ENCODE data around the gene SLC22A3. TPM values are rescaled to one million over a fixed set of nuclear protein-coding genes. Genes with fewer than 3 reads are reported as not detected.
A peak's percentile ranks its signal among the peaks of the same experiment; 100 is the strongest.

The SLC22A3 gene
- total RNA-seq, 1 experiment from 2014 or later: 0.07 TPM

DNA sequence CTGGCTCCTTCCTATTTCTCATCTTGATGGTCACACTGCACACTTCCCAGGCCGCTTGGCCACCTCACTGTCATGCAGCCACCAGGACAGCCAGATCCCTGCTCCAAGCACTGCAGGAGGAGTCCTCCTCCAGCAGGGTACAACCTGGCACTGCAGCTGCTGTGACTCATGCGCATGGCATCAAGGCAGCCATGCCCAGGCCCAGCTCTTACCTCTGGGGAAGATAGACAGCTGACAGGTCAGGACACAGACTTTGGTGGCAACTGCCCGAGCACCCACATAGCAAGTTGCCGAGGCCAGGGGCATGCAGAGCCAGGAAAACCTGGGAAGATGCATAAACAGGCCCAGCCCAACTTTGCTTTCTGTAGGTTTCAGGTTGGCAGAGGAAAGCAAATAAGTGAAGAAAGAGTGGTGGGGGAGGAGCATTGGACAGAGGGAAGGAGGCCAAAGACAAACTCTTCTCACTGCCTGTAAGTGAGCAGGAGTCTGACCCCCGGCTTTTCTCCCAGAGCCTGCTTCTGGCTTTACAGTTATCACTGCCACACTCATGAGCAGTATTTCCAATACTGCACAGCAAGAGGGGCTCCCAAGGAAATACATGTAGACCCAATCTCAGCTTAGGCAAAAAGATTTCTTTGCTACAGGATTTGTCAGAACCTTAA, 38.8 kb downstream of the SLC22A3 start:
- H3K9me3 ChIP-seq (ENCODE audit: control insufficient read depth in 1 of 2, insufficient read depth in 1 of 2, low read depth in 1 of 2, low read length in 2 of 2): no peaks in the 10 kb centered on the region
- ChIA-PET POLR2A (no interaction called here), RAD21 (ENCODE audit: low non-redundant PET in 1 of 2, low total read pairs in 2 of 2, uncharacterized antibody in 2 of 2, unreplicated experiment in 2 of 2) (no interaction called here), CTCF (no interaction called here)
- no TSS peak for BruUV-seq (replicated peaks)
- peak overlapping the region; percentile 63 for H3K4me2 ChIP-seq (ENCODE audit: low read length)
- ATAC-seq: peak; percentile 89
- TF ChIP-seq, protein P1, sequence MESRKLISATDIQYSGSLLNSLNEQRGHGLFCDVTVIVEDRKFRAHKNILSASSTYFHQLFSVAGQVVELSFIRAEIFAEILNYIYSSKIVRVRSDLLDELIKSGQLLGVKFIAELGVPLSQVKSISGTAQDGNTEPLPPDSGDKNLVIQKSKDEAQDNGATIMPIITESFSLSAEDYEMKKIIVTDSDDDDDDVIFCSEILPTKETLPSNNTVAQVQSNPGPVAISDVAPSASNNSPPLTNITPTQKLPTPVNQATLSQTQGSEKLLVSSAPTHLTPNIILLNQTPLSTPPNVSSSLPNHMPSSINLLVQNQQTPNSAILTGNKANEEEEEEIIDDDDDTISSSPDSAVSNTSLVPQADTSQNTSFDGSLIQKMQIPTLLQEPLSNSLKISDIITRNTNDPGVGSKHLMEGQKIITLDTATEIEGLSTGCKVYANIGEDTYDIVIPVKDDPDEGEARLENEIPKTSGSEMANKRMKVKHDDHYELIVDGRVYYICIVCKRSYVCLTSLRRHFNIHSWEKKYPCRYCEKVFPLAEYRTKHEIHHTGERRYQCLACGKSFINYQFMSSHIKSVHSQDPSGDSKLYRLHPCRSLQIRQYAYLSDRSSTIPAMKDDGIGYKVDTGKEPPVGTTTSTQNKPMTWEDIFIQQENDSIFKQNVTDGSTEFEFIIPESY (IDR thresholded peaks at IDR 0.05; ENCODE audit: extremely low read depth, insufficient replicate concordance, low read length): no peak
- TF ChIP-seq SIN3A (IDR thresholded peaks at IDR 0.05; ENCODE audit: low read depth): no peak
- peak; percentile 45; the same call in 1 of the 2 replicates for TF ChIP-seq CBX3 (IDR thresholded peaks at IDR 0.05; ENCODE audit: low read depth)
- TF ChIP-seq ZNF274 (IDR thresholded peaks at IDR 0.05; ENCODE audit: low read depth, low read length): no peak
- TF ChIP-seq, protein P2, sequence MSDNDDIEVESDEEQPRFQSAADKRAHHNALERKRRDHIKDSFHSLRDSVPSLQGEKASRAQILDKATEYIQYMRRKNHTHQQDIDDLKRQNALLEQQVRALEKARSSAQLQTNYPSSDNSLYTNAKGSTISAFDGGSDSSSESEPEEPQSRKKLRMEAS (IDR thresholded peaks at IDR 0.05): 0 out of 2 replicates have a peak, but pooled peaks have one; percentile 43
- no peak for TF ChIP-seq POLR2A (IDR thresholded peaks at IDR 0.05; ENCODE audit: borderline replicate concordance, extremely low read depth, insufficient read depth, insufficient read length)
- no peak for TF ChIP-seq SP1 (IDR thresholded peaks at IDR 0.05; ENCODE audit: low read depth)
- TF ChIP-seq JUND (IDR thresholded peaks at IDR 0.05): peak; percentile 75
- TF ChIP-seq, protein P3, sequence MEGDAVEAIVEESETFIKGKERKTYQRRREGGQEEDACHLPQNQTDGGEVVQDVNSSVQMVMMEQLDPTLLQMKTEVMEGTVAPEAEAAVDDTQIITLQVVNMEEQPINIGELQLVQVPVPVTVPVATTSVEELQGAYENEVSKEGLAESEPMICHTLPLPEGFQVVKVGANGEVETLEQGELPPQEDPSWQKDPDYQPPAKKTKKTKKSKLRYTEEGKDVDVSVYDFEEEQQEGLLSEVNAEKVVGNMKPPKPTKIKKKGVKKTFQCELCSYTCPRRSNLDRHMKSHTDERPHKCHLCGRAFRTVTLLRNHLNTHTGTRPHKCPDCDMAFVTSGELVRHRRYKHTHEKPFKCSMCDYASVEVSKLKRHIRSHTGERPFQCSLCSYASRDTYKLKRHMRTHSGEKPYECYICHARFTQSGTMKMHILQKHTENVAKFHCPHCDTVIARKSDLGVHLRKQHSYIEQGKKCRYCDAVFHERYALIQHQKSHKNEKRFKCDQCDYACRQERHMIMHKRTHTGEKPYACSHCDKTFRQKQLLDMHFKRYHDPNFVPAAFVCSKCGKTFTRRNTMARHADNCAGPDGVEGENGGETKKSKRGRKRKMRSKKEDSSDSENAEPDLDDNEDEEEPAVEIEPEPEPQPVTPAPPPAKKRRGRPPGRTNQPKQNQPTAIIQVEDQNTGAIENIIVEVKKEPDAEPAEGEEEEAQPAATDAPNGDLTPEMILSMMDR (IDR thresholded peaks at IDR 0.05 in 2 of 3, conservative IDR thresholded peaks at IDR 0.05 in 1 of 3; ENCODE audit: borderline replicate concordance in 1 of 3, insufficient read depth in 1 of 3, low read depth in 2 of 3, low read length in 2 of 3): peak in 1 of 3 experiments; percentile 47; a peak in 2 of 6 replicates
- TF ChIP-seq FOSL1 (IDR thresholded peaks at IDR 0.05; ENCODE audit: low read depth): peak; percentile 74
- no peaks in the 10 kb centered on the region for H3K27me3 ChIP-seq (ENCODE audit: insufficient read depth, low read length)
- no peaks in the 10 kb centered on the region for H3K36me3 ChIP-seq (ENCODE audit: control insufficient read depth in 1 of 2, insufficient read depth in 2 of 2, low read length in 2 of 2)
- intact Hi-C loops (cut with micrococcal nuclease): no loop called here
- no peak overlapping the region for H2AFZ ChIP-seq (ENCODE audit: low read depth, low read length, poor library complexity, severe bottlenecking)
- H3K79me2 ChIP-seq (ENCODE audit: insufficient read depth, low read length): no peaks in the 10 kb centered on the region
- no peaks in the 10 kb centered on the region for H3K9me2 ChIP-seq (ENCODE audit: insufficient read depth)
- no peak overlapping the region for H3K27ac ChIP-seq (ENCODE audit: low read depth, low read length)
- no peak overlapping the region for H3K9ac ChIP-seq (ENCODE audit: low read length)
- no peaks in the 10 kb centered on the region for H4K20me1 ChIP-seq (ENCODE audit: insufficient read depth)
- H3K4me3 ChIP-seq (replicated peaks in 1 of 2; ENCODE audit: low read depth in 1 of 2, low read length in 2 of 2): no peak overlapping the region
- DNase-seq (ENCODE audit: low read depth, low spot score): peak; percentile 33
- H3K4me1 ChIP-seq (ENCODE audit: control insufficient read depth in 1 of 2, insufficient read depth in 2 of 2, low read length in 2 of 2): peaks cover 23 to 30% of the 10 kb centered on the region in 2 experiments
